SK-N-SH treated with all-trans-retinoic acid at 6 μM for 48 hours (cell line): ENCODE data around the gene KANK2.

Experiments used
- CREB5 ChIP-seq: fragments of 250-450 bp; sonication (Bioruptor Pico); IDR thresholded peaks from 2 replicates; pipeline ENCODE4 v1.5.1; 2020; ENCODE audit warnings: low read depth, mild to moderate bottlenecking, moderate library complexity
- ZNF565 ChIP-seq: fragments of 450-650 bp; formaldehyde crosslinking; conservative IDR thresholded peaks from 2 replicates; pipeline ENCODE4 v1.5.0; 2020; ENCODE audit warnings: low read depth, mild to moderate bottlenecking, moderate library complexity
- TF ChIP-seq, protein P1 (sequence below): fragments of 250-450 bp; sonication (Bioruptor Pico); IDR thresholded peaks from 2 replicates; pipeline ENCODE4 v1.5.0; 2020; ENCODE audit warnings: mild to moderate bottlenecking, moderate library complexity

- TF ChIP-seq ZNF565 (CRISPR knock-in tag) (no peak), CREB5 (CRISPR knock-in tag) (no peak)
- TF ChIP-seq, protein P1, sequence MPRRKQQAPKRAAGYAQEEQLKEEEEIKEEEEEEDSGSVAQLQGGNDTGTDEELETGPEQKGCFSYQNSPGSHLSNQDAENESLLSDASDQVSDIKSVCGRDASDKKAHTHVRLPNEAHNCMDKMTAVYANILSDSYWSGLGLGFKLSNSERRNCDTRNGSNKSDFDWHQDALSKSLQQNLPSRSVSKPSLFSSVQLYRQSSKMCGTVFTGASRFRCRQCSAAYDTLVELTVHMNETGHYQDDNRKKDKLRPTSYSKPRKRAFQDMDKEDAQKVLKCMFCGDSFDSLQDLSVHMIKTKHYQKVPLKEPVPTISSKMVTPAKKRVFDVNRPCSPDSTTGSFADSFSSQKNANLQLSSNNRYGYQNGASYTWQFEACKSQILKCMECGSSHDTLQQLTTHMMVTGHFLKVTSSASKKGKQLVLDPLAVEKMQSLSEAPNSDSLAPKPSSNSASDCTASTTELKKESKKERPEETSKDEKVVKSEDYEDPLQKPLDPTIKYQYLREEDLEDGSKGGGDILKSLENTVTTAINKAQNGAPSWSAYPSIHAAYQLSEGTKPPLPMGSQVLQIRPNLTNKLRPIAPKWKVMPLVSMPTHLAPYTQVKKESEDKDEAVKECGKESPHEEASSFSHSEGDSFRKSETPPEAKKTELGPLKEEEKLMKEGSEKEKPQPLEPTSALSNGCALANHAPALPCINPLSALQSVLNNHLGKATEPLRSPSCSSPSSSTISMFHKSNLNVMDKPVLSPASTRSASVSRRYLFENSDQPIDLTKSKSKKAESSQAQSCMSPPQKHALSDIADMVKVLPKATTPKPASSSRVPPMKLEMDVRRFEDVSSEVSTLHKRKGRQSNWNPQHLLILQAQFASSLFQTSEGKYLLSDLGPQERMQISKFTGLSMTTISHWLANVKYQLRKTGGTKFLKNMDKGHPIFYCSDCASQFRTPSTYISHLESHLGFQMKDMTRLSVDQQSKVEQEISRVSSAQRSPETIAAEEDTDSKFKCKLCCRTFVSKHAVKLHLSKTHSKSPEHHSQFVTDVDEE (CRISPR knock-in tag): no peak
Observed at GRCh38 chr19:11168568-11168967, 28.8 kb downstream of the KANK2 start.
